HL-60 (cell line): Measurements from ENCODE around the gene TMEM141.
"Not testable (repeated sequence)": the region's sequence is repeated elsewhere in the genome, so short reads cannot be mapped to it uniquely, and the experiment has no call there.

Experiments used
- DNase-seq, 2 experiments: peaks; one replicate each; pipeline ENCODE4 v3.0.0-alpha.2; 2010 to 2020; ENCODE audit warnings: low read depth in 1 of 2, low spot score in 1 of 2
- H3K27ac ChIP-seq: fragments of 250-450 bp; sonication (Bioruptor Pico); replicated peaks from 2 replicates; pipeline ENCODE4 v1.5.1; 2020; ENCODE audit warnings: mild to moderate bottlenecking, moderate library complexity
- H3K27me3 ChIP-seq: fragments of 250-450 bp; sonication (Bioruptor Pico); 2 replicates; pipeline ENCODE4 v1.5.1; 2021; ENCODE audit warnings: mild to moderate bottlenecking, moderate library complexity; ENCODE audit not compliant: insufficient read depth, poor library complexity, severe bottlenecking
- H3K4me3 ChIP-seq: replicated peaks from 2 replicates; pipeline ENCODE4 v1.5.1; 2011; ENCODE audit warnings: mild to moderate bottlenecking, control low read depth, low read length; ENCODE audit not compliant: insufficient read depth
- GABPA ChIP-seq: IDR thresholded peaks from 2 replicates; pipeline ENCODE4 v1.6.1; 2012; ENCODE audit warnings: low read depth
- POLR2AphosphoS5 ChIP-seq: IDR thresholded peaks from 2 replicates; pipeline ENCODE4 v1.6.1; 2012; ENCODE audit warnings: low read depth
- REST ChIP-seq: IDR thresholded peaks from 2 replicates; pipeline ENCODE4 v1.6.1; 2012; ENCODE audit warnings: low read depth; ENCODE audit not compliant: insufficient replicate concordance
- SPI1 ChIP-seq: IDR thresholded peaks from 2 replicates; pipeline ENCODE4 v1.6.1; 2012; ENCODE audit warnings: low read depth, mild to moderate bottlenecking, borderline replicate concordance
- TF ChIP-seq, protein P1 (sequence below): IDR thresholded peaks from one replicate; pipeline ENCODE4 v1.5.1; 2011; ENCODE audit warnings: low read length, control low read depth, inconsistent platforms; ENCODE audit not compliant: insufficient read depth

TMEM141 gene

DNA sequence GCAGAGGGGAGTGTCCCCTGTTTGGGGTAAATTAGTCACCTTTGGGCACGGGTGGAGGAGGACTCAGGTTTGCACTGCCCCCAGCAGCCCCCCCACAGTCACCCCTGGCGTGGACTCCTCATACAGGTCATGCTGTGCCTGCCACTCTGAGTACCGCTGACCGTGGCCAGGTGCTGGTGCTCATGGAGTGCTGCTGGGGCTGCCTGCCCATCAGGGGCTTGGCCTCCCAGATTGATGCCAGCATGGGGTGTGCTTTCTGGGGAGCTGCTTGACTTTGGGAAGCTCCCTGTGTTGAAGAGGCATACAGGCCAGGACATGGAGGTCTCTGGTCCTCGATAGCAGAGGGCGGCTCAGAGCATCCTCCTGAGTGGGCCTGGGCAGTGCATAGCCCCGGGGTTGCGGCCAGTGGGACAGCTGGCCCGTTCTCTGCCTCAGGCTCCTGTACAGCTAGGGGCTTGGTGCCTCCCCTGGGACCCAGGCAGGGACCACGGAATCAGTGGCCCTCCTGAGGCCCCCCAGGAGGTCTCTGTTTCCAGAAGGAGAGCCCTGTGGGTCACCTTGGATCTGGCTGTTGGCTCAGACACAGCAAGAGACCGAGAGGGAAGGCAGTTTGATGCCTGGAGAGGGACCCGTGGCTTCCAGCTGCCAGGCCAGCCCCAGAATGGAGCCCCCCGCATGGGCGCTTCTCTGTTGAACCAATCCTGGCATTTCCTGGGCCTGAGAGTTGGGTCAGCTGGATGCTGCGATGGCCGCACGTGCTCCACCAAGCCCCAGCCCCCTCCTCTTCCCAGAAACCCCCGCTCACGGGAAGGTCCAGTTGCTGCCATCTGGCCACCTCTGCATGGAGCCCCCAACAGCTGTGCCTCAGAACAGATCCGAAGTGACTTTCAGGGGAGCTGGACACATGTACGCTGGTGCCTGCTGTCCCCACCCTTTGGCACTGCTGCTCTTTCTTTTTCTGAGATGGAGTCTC, 45.1 kb downstream of the TMEM141 start:
- TF ChIP-seq POLR2AphosphoS5 (no peak), GABPA (no peak)
- TF ChIP-seq, protein P1, sequence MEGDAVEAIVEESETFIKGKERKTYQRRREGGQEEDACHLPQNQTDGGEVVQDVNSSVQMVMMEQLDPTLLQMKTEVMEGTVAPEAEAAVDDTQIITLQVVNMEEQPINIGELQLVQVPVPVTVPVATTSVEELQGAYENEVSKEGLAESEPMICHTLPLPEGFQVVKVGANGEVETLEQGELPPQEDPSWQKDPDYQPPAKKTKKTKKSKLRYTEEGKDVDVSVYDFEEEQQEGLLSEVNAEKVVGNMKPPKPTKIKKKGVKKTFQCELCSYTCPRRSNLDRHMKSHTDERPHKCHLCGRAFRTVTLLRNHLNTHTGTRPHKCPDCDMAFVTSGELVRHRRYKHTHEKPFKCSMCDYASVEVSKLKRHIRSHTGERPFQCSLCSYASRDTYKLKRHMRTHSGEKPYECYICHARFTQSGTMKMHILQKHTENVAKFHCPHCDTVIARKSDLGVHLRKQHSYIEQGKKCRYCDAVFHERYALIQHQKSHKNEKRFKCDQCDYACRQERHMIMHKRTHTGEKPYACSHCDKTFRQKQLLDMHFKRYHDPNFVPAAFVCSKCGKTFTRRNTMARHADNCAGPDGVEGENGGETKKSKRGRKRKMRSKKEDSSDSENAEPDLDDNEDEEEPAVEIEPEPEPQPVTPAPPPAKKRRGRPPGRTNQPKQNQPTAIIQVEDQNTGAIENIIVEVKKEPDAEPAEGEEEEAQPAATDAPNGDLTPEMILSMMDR, result no peak
- no peak overlapping the region for H3K27ac ChIP-seq

GRCh38 chr9:136837146-136837855, 46.2 kb downstream of the TMEM141 start:
- H3K27me3 ChIP-seq, result no peaks in the 10 kb centered on the region
- H3K4me3 ChIP-seq, result no peak overlapping the region
- DNase-seq, result no peak
- TF ChIP-seq POLR2AphosphoS5 (no peak; the same call in 1 of the 2 replicates), GABPA (no peak), REST (no peak)
- no peak overlapping the region for H3K27ac ChIP-seq

More for the DNA sequence above, 45.1 kb downstream of the TMEM141 start:
- no peak for DNase-seq
- H3K4me3 ChIP-seq, result no peak overlapping the region
- H3K27me3 ChIP-seq, result no peaks in the 10 kb centered on the region

GRCh38 chr9:136837856-136838277, 46.7 kb downstream of the TMEM141 start:
- not testable (repeated sequence) for DNase-seq, H3K27me3 ChIP-seq, H3K27ac ChIP-seq, H3K4me3 ChIP-seq

GRCh38 chr9:136838314-136839228, 47.4 kb downstream of the TMEM141 start:
- TF ChIP-seq, protein P1, result no peak
- no peak for TF ChIP-seq SPI1
- no peak for TF ChIP-seq GABPA
- TF ChIP-seq POLR2AphosphoS5, result no peak
- no peak for TF ChIP-seq REST
- Histone ChIP-seq H3K27me3 (no peaks in the 10 kb centered on the region), H3K4me3 (no peak overlapping the region), H3K27ac (no peak overlapping the region)
- DNase-seq, result no peak
